Esophagus squamous epithelium (tissue), 4 donors: Measurements from ENCODE around the gene CENPW.

ENCODE experiments used
- POLR2A ChIP-seq, 4 donors: fragments of 450-650 bp; IDR thresholded peaks; one replicate each; pipeline ENCODE4 v1.6.1; 2017; ENCODE audit warnings: antibody characterized with exemption in 4 of 4, mild to moderate bottlenecking in 4 of 4, moderate library complexity in 3 of 4
- TF ChIP-seq, protein P1 (sequence below), 6 experiments: fragments of 450-650 bp in 4 of 6; fragments of 200-600 bp in 2 of 6; sonication (generic) in 2 of 6; IDR thresholded peaks; one replicate each; pipeline ENCODE4 v1.5.1; 2016 to 2019; ENCODE audit warnings: antibody characterized with exemption in 6 of 6, mild to moderate bottlenecking in 4 of 6, moderate library complexity in 4 of 6

DNA sequence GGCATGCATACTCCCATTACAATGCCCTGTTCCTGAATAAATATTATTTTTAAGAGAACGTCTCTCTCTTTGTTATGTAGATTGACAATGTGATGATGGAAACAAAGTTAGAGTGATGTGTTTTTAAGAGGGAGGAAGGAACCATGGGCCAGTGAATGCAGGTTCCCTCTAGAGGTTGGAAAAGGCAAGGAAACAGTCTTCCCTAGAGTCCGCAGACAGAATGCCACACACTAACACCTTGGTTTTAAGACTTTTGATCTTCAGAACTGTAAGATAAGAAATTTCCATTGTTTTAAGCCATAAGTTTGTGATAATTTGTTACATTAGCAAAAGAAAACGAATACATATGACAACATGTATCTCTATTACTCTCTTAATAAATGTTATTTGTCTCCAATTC lies 4.7 kb upstream of the CENPW start:
- TF ChIP-seq, protein P1, sequence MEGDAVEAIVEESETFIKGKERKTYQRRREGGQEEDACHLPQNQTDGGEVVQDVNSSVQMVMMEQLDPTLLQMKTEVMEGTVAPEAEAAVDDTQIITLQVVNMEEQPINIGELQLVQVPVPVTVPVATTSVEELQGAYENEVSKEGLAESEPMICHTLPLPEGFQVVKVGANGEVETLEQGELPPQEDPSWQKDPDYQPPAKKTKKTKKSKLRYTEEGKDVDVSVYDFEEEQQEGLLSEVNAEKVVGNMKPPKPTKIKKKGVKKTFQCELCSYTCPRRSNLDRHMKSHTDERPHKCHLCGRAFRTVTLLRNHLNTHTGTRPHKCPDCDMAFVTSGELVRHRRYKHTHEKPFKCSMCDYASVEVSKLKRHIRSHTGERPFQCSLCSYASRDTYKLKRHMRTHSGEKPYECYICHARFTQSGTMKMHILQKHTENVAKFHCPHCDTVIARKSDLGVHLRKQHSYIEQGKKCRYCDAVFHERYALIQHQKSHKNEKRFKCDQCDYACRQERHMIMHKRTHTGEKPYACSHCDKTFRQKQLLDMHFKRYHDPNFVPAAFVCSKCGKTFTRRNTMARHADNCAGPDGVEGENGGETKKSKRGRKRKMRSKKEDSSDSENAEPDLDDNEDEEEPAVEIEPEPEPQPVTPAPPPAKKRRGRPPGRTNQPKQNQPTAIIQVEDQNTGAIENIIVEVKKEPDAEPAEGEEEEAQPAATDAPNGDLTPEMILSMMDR (IDR thresholded peaks at IDR 0.05): no peak
- no peak for TF ChIP-seq POLR2A (IDR thresholded peaks at IDR 0.05)
